ENCODE results near the gene PGRMC2.

DNA sequence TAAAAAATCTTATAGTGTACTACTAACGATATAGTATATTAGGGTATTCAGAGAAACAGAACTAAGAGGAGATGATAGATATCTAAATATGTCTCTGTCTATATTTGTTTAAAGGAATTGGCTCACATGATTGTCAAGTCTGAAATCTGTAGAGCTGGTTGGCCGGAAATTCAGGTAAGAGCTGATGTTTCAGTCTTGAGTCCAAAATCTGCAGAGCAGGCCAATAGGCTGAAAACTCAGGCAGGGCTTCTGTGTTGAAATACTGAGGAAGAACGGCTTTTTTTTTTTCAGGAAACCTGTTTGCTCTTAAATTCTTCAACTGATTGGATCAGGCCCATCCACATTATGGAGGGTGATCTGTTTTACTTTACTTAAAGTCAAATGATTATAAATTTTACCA, 31.7 kb downstream of the PGRMC2 start:
- TF ChIP-seq CTCF (IDR thresholded peaks at IDR 0.05) = no peak
- no peak for TF ChIP-seq POLR2A (IDR thresholded peaks at IDR 0.05; ENCODE audit: low read depth)
- TF ChIP-seq POLR2AphosphoS5 (IDR thresholded peaks at IDR 0.05) = no peak
- no peak for TF ChIP-seq EP300 (IDR thresholded peaks at IDR 0.05)
